Ovary (tissue), 3 donors: Measurements from ENCODE around the gene PTPRN2.

ENCODE experiments used
- CTCF ChIP-seq, 3 donors: fragments of 450-650 bp in 2 of 3; fragments of 200-600 bp in 1 of 3; IDR thresholded peaks; one replicate each; pipeline versions ENCODE4 v1.5.1 to v1.8.0; 2016 to 2022; ENCODE audit warnings: antibody characterized with exemption in 3 of 3, mild to moderate bottlenecking in 1 of 3
- EP300 ChIP-seq: sonication (generic); formaldehyde crosslinking; IDR thresholded peaks from one replicate; pipeline ENCODE4 v1.6.1; 2017; ENCODE audit warnings: antibody characterized with exemption
- POLR2A ChIP-seq: fragments of 450-650 bp; IDR thresholded peaks from one replicate; pipeline ENCODE4 v1.6.1; 2017; ENCODE audit warnings: antibody characterized with exemption, mild to moderate bottlenecking, moderate library complexity
- donor health status: DM: no; HTN: no; CAD: no.

GRCh38 chr7:158316466-158317031, 271.1 kb downstream of the PTPRN2 start:
- no peak for TF ChIP-seq CTCF (IDR thresholded peaks at IDR 0.05)
- no peak for TF ChIP-seq POLR2A
- no peak for TF ChIP-seq EP300
